Measurements from ENCODE around the gene UBE2J1.

Gene UBE2J1

GRCh38 chr6:89357390-89357789, 4.9 kb upstream of the UBE2J1 start:
- H4K20me1 ChIP-seq (ENCODE audit: low read depth, low read length), result no peaks in the 10 kb centered on the region
- no peak overlapping the region for H2AFZ ChIP-seq (ENCODE audit: low read depth, low read length, severe bottlenecking)
- H3K9ac ChIP-seq (ENCODE audit: low read length), result peak overlapping the region; percentile 97
- no peaks in the 10 kb centered on the region for H3K9me3 ChIP-seq (ENCODE audit: insufficient read depth, low read length)
- peak overlapping the region; percentile 15 for H3K4me3 ChIP-seq (ENCODE audit: insufficient read depth, low read length, poor library complexity, severe bottlenecking)
- TF ChIP-seq EZH2phosphoT487 (conservative IDR thresholded peaks at IDR 0.05; ENCODE audit: low read length) (no peak), CTCF (IDR thresholded peaks at IDR 0.05; ENCODE audit: insufficient read depth, low read length, poor library complexity, severe bottlenecking) (no peak)
- H3K27ac ChIP-seq (ENCODE audit: low read depth, low read length), result peak overlapping the region; percentile 100
- no peaks in the 10 kb centered on the region for H3K36me3 ChIP-seq (ENCODE audit: low read length)
- H3F3A ChIP-seq (ENCODE audit: insufficient read depth), result peaks cover 70% of the 10 kb centered on the region
- H3K9me2 ChIP-seq (replicated peaks; ENCODE audit: insufficient read depth, low read length), result no peaks in the 10 kb centered on the region
- H3K79me2 ChIP-seq (ENCODE audit: insufficient read depth, low read length), result peaks cover 20% of the 10 kb centered on the region
- peak overlapping the region; percentile 100 for H3K4me2 ChIP-seq (ENCODE audit: low read depth, low read length, poor library complexity, severe bottlenecking)
- H3K27me3 ChIP-seq (ENCODE audit: low read length), result no peaks in the 10 kb centered on the region

- Histone ChIP-seq H3K9ac (ENCODE audit: low read length) (peak overlapping the region; percentile 97), H3K4me2 (ENCODE audit: low read depth, low read length, poor library complexity, severe bottlenecking) (peak overlapping the region; percentile 100), H3K79me2 (ENCODE audit: insufficient read depth, low read length) (peaks cover 26% of the 10 kb centered on the region), H4K20me1 (ENCODE audit: low read depth, low read length) (no peaks in the 10 kb centered on the region), H3K4me3 (ENCODE audit: insufficient read depth, low read length, poor library complexity, severe bottlenecking) (peak overlapping the region; percentile 46), H3K9me3 (ENCODE audit: insufficient read depth, low read length) (no peaks in the 10 kb centered on the region), H3K9me2 (replicated peaks; ENCODE audit: insufficient read depth, low read length) (no peaks in the 10 kb centered on the region), H3F3A (ENCODE audit: insufficient read depth) (peaks cover 75% of the 10 kb centered on the region), H3K27me3 (ENCODE audit: low read length) (no peaks in the 10 kb centered on the region), H3K27ac (ENCODE audit: low read depth, low read length) (peak overlapping the region; percentile 100), H3K36me3 (ENCODE audit: low read length) (peaks cover 5% of the 10 kb centered on the region; the same call in 1 of the 2 replicates), H2AFZ (ENCODE audit: low read depth, low read length, severe bottlenecking) (no peak overlapping the region)
- no peak for TF ChIP-seq CTCF (IDR thresholded peaks at IDR 0.05; ENCODE audit: insufficient read depth, low read length, poor library complexity, severe bottlenecking)
- no peak for TF ChIP-seq EZH2phosphoT487 (conservative IDR thresholded peaks at IDR 0.05; ENCODE audit: low read length)
These were observed 4.2 kb upstream of the UBE2J1 start for GRCh38 chr6:89356642-89357170.

GRCh38 chr6:89355511-89356194, 3.1 kb upstream of the UBE2J1 start:
- Histone ChIP-seq H4K20me1 (ENCODE audit: low read depth, low read length) (no peaks in the 10 kb centered on the region), H3K36me3 (ENCODE audit: low read length) (peaks cover 11% of the 10 kb centered on the region; the same call in 1 of the 2 replicates), H3K9me3 (ENCODE audit: insufficient read depth, low read length) (no peaks in the 10 kb centered on the region), H3K27ac (ENCODE audit: low read depth, low read length) (peak overlapping the region; percentile 100), H3K4me2 (ENCODE audit: low read depth, low read length, poor library complexity, severe bottlenecking) (peak overlapping the region; percentile 100), H3K9me2 (replicated peaks; ENCODE audit: insufficient read depth, low read length) (no peaks in the 10 kb centered on the region), H2AFZ (ENCODE audit: low read depth, low read length, severe bottlenecking) (no peak overlapping the region), H3K27me3 (ENCODE audit: low read length) (no peaks in the 10 kb centered on the region), H3F3A (ENCODE audit: insufficient read depth) (peaks cover 78% of the 10 kb centered on the region), H3K9ac (ENCODE audit: low read length) (peak overlapping the region; percentile 97), H3K79me2 (ENCODE audit: insufficient read depth, low read length) (peaks cover 37% of the 10 kb centered on the region), H3K4me3 (ENCODE audit: insufficient read depth, low read length, poor library complexity, severe bottlenecking) (peak overlapping the region; percentile 6)
- TF ChIP-seq EZH2phosphoT487 (conservative IDR thresholded peaks at IDR 0.05; ENCODE audit: low read length) (no peak), CTCF (IDR thresholded peaks at IDR 0.05; ENCODE audit: insufficient read depth, low read length, poor library complexity, severe bottlenecking) (no peak)

Data from SU-DHL-6 (cell line).